IMR-90 (cell line): ENCODE data around the gene VSIG10L. TPM values are rescaled to one million over a fixed set of nuclear protein-coding genes. Genes with fewer than 3 reads are reported as not detected.

Source experiments
- ATAC-seq: fragments of 200-7000 bp; cut with Tn5 transposase; 2 replicates; pipeline ENCODE4 v1.9.1; 2020; ENCODE audit warnings: low read depth, mild to moderate bottlenecking, moderate library complexity
- BruUV-seq: library from RNA; stranded (reverse); fragments of 400-500 nt; replicated peaks from 2 replicates; lab custom pipeline; 2021; lab: Mats Ljungman, UMichigan
- CTCF ChIA-PET: fragments of 300-600 bp; formaldehyde crosslinking; extraction: SDS; loops from one replicate; lab custom pipeline; 2021; ENCODE audit warnings: antibody characterized with exemption; lab: Yijun Ruan, JAX
- POLR2A ChIA-PET: fragments of 300-600 bp; sonication (Branson Sonifier 250); formaldehyde crosslinking; loops from one replicate; lab custom pipeline; 2022; ENCODE audit warnings: antibody characterized with exemption; ENCODE audit not compliant: unreplicated experiment; lab: Charles Lee
- DNase-seq: peaks from one replicate; pipeline ENCODE4 v3.0.0; 2013
- H2AFZ ChIP-seq: replicated peaks from 2 replicates; pipeline ENCODE3; 2013; ENCODE audit warnings: low read length, mild to moderate bottlenecking; ENCODE audit not compliant: poor library complexity
- H2AK5ac ChIP-seq: 2 replicates; pipeline ENCODE4 v1.6.1; 2013; ENCODE audit warnings: low read depth, low read length, inconsistent platforms
- H2AK9ac ChIP-seq: replicated peaks from 2 replicates; pipeline ENCODE3; 2013; ENCODE audit warnings: mild to moderate bottlenecking, low read depth, low read length, moderate library complexity; ENCODE audit not compliant: poor library complexity
- H2BK120ac ChIP-seq: 2 replicates; pipeline ENCODE4 v1.6.1; 2013; ENCODE audit warnings: low read depth, low read length, inconsistent platforms
- H2BK15ac ChIP-seq: 3 replicates; pipeline ENCODE4 v1.6.1; 2013; ENCODE audit warnings: low read depth, low read length, inconsistent platforms
- H2BK20ac ChIP-seq: 2 replicates; pipeline ENCODE4 v1.6.1; 2013; ENCODE audit warnings: low read depth, mild to moderate bottlenecking, inconsistent platforms, low read length, moderate library complexity
- H2BK5ac ChIP-seq: 2 replicates; pipeline ENCODE4 v1.6.1; 2013; ENCODE audit warnings: mild to moderate bottlenecking, low read depth, low read length, inconsistent platforms; ENCODE audit not compliant: poor library complexity, severe bottlenecking
- H3K14ac ChIP-seq: replicated peaks from 2 replicates; pipeline ENCODE4 v1.6.1; 2013; ENCODE audit warnings: low read depth, low read length, inconsistent platforms
- H3K18ac ChIP-seq: 2 replicates; pipeline ENCODE4 v1.6.1; 2013; ENCODE audit warnings: low read depth, low read length, control low read depth
- H3K23ac ChIP-seq: 2 replicates; pipeline ENCODE4 v1.6.1; 2013; ENCODE audit warnings: low read depth, low read length, inconsistent platforms
- H3K27ac ChIP-seq: 2 replicates; pipeline ENCODE4 v1.5.1; 2013; ENCODE audit warnings: mild to moderate bottlenecking, control low read depth, low read length; ENCODE audit not compliant: insufficient read depth
- H3K27me3 ChIP-seq: 2 replicates; pipeline ENCODE4 v1.6.1; 2013; ENCODE audit warnings: low read length; ENCODE audit not compliant: control insufficient read depth, insufficient read depth
- H3K36me3 ChIP-seq: 2 replicates; pipeline ENCODE4 v1.6.1; 2013; ENCODE audit warnings: low read length, mixed read lengths; ENCODE audit not compliant: control insufficient read depth, insufficient read depth
- H3K4ac ChIP-seq: 2 replicates; pipeline ENCODE4 v1.6.1; 2013; ENCODE audit warnings: low read depth, low read length, inconsistent platforms
- H3K4me1 ChIP-seq: 2 replicates; pipeline ENCODE4 v1.6.1; 2013; ENCODE audit warnings: low read length, mixed read lengths; ENCODE audit not compliant: control insufficient read depth, insufficient read depth
- H3K4me2 ChIP-seq: 2 replicates; pipeline ENCODE4 v1.6.1; 2013; ENCODE audit warnings: low read depth, mild to moderate bottlenecking, control low read depth, low read length, moderate library complexity
- H3K4me3 ChIP-seq: 2 replicates; pipeline ENCODE4 v1.5.1; 2013; ENCODE audit warnings: low read depth, mild to moderate bottlenecking, control low read depth, low read length, moderate library complexity; ENCODE audit not compliant: insufficient read depth
- H3K56ac ChIP-seq: 2 replicates; pipeline ENCODE4 v1.6.1; 2013; ENCODE audit warnings: low read length, inconsistent platforms; ENCODE audit not compliant: insufficient read depth; ENCODE audit errors: extremely low read depth
- H3K79me1 ChIP-seq, 2 experiments: 2 replicates each; pipeline ENCODE4 v1.6.1; 2013; ENCODE audit warnings: low read length in 2 of 2, inconsistent platforms in 1 of 2, low read depth in 1 of 2
- H3K9ac ChIP-seq: 2 replicates; pipeline ENCODE4 v1.6.1; 2013; ENCODE audit warnings: low read depth, low read length, control low read depth
- H3K9me1 ChIP-seq: 2 replicates; pipeline ENCODE4 v1.6.1; 2013; ENCODE audit warnings: low read length, inconsistent platforms; ENCODE audit not compliant: insufficient read depth
- H3K9me3 ChIP-seq: 2 replicates; pipeline ENCODE4 v1.6.1; 2013; ENCODE audit warnings: low read length; ENCODE audit not compliant: control insufficient read depth, insufficient read depth
- H4K20me1 ChIP-seq: 2 replicates; pipeline ENCODE4 v1.6.1; 2013; ENCODE audit warnings: low read length, inconsistent platforms; ENCODE audit not compliant: insufficient read depth
- H4K5ac ChIP-seq: 2 replicates; pipeline ENCODE4 v1.6.1; 2013; ENCODE audit warnings: mild to moderate bottlenecking, low read depth, low read length, control low read depth
- H4K8ac ChIP-seq, 2 experiments: 2 replicates each; pipeline ENCODE4 v1.6.1; 2013; ENCODE audit warnings: low read depth in 2 of 2, low read length in 2 of 2, control low read depth in 1 of 2, inconsistent platforms in 1 of 2
- H4K91ac ChIP-seq: 2 replicates; pipeline ENCODE4 v1.6.1; 2013; ENCODE audit warnings: low read depth, low read length, inconsistent platforms; ENCODE audit not compliant: insufficient read depth
- BHLHE40 ChIP-seq: fragments of 150-350 bp; IDR thresholded peaks from 2 replicates; pipeline ENCODE4 v1.6.1; 2016; ENCODE audit warnings: mild to moderate bottlenecking, low read depth, low read length
- CEBPB ChIP-seq: IDR thresholded peaks from 2 replicates; pipeline ENCODE4 v1.6.1; 2012; ENCODE audit warnings: low read depth, low read length, improper control_type of control experiment
- CHD1 ChIP-seq: IDR thresholded peaks from 2 replicates; pipeline ENCODE4 v1.6.1; 2012; ENCODE audit warnings: low read depth, low read length, improper control_type of control experiment
- FOS ChIP-seq: fragments of 150-350 bp; IDR thresholded peaks from 2 replicates; pipeline ENCODE4 v1.6.1; 2016; ENCODE audit warnings: low read depth, low read length
- MAFK ChIP-seq: IDR thresholded peaks from 2 replicates; pipeline ENCODE4 v1.6.1; 2012; ENCODE audit warnings: low read depth, low read length, improper control_type of control experiment
- MAZ ChIP-seq: IDR thresholded peaks from 2 replicates; pipeline ENCODE4 v1.6.1; 2012; ENCODE audit warnings: low read depth, mild to moderate bottlenecking, low read length, improper control_type of control experiment, moderate library complexity, borderline replicate concordance
- MXI1 ChIP-seq: IDR thresholded peaks from 2 replicates; pipeline ENCODE4 v1.6.1; 2012; ENCODE audit warnings: low read depth, mild to moderate bottlenecking, low read length, moderate library complexity, borderline replicate concordance
- NFE2L2 ChIP-seq: fragments of 150-350 bp; IDR thresholded peaks from 2 replicates; pipeline ENCODE4 v1.6.1; 2016; ENCODE audit warnings: low read depth, mild to moderate bottlenecking, low read length
- POLR2A ChIP-seq: IDR thresholded peaks from 2 replicates; pipeline ENCODE4 v1.6.1; 2012; ENCODE audit warnings: mild to moderate bottlenecking, low read depth, low read length
- RAD21 ChIP-seq: IDR thresholded peaks from 2 replicates; pipeline ENCODE4 v1.6.1; 2012; ENCODE audit warnings: low read length, improper control_type of control experiment
- RCOR1 ChIP-seq: IDR thresholded peaks from 2 replicates; pipeline ENCODE4 v1.6.1; 2012; ENCODE audit warnings: mild to moderate bottlenecking, low read length, improper control_type of control experiment; ENCODE audit not compliant: insufficient replicate concordance
- RFX5 ChIP-seq: IDR thresholded peaks from 2 replicates; pipeline ENCODE4 v1.8.0; 2012; ENCODE audit warnings: low read depth, mild to moderate bottlenecking, low read length, moderate library complexity
- SMC3 ChIP-seq: fragments of 150-350 bp; IDR thresholded peaks from 2 replicates; pipeline ENCODE4 v1.6.1; 2016; ENCODE audit warnings: low read depth, mild to moderate bottlenecking, antibody characterized with exemption, low read length, moderate library complexity
- WGBS, 2 experiments: methylation state at CpG; one replicate each; pipeline versions ENCODE4 v1.1.5 to v1.1.7; 2013; ENCODE audit warnings: missing lambda C conversion rate in 2 of 2; ENCODE audit not compliant: insufficient read length in 1 of 2; ENCODE audit errors: extremely low coverage in 2 of 2; 5-methylcytosine and 5-hydroxymethylcytosine counted together
- dilution Hi-C: fragments of 300-500 bp; cut with HindIII; formaldehyde crosslinking; loops from one replicate; pipeline ENCODE4 v1.14.3; 2018; ENCODE audit warnings: low sequenced_read_pairs; ENCODE audit not compliant: unreplicated experiment
- in situ Hi-C: fragments of 300-500 bp; cut with MboI; formaldehyde crosslinking; loops from 3 replicates; pipeline ENCODE4 v1.14.3; 2019; ENCODE audit warnings: low sequenced_read_pairs, inconsistent platforms, mixed read lengths
- intact Hi-C: fragments of 100-400 bp; cut with micrococcal nuclease; formaldehyde crosslinking; loops from 2 replicates; pipeline ENCODE4 v1.10.0; 2022
- polyA plus RNA-seq, 3 experiments: library from polyadenylated mRNA; depleted of rRNA; stranded (reverse); fragments of >200 nt; gene quantifications; 2 replicates each; pipeline ENCODE4 v1.2.3, GENCODE V29; 2012; ENCODE audit warnings: low replicate concordance in 1 of 3
- total RNA-seq: library from RNA; depleted of rRNA; stranded (reverse); fragments of >200 nt; gene quantifications from 2 replicates; pipeline ENCODE4 v1.2.3, GENCODE V29; 2012
- TF ChIP-seq, protein P1 (sequence below): conservative IDR thresholded peaks from 2 replicates; pipeline ENCODE4 v1.5.1; 2012; ENCODE audit warnings: mild to moderate bottlenecking, low read depth, low read length, improper control_type of control experiment
- TF ChIP-seq, protein P2 (sequence below): fragments of 150-350 bp; IDR thresholded peaks from 2 replicates; pipeline ENCODE4 v1.6.1; 2016; ENCODE audit warnings: low read depth, mild to moderate bottlenecking, low read length, moderate library complexity, borderline replicate concordance
- TF ChIP-seq, protein P3 (sequence below): fragments of 150-350 bp; IDR thresholded peaks from 2 replicates; pipeline ENCODE4 v1.6.1; 2017; ENCODE audit warnings: mild to moderate bottlenecking, antibody characterized with exemption, low read length, low read depth

Gene VSIG10L
- total and polyA plus RNA-seq, 2 of the 4 experiments (the other 2 are of a cell fraction), result 0.18 to 1.2 TPM

DNA sequence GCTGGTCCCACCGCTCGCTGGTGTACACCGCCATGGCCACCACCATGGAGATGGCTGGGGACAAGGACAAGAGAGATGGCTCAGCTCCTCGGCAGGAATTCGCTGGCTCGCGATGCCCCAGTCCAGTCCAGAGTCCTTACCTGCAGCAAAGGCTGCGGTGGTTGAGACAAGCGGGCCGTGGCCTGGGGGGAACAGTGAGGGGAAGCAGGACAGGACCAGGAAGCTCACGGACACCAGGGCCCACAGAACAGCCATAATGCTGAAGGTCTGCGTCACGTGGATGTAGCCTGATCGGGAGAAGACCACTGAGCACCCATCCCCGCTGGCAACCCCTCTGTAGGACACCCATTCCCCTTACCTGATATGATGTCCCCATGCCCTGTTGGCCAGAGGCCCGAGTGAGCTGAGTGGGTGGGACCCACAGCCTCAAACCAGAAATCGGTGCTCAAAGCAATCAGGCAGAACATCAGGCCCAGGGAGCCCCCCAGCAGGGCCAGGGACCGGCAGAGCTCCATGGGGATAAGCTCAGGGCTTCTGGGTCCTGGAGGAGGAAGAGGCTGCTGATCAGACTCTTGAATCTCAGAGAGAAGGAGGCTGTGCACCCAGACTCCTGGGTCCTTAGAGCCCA, 30.2 kb upstream of the VSIG10L start:
- no peak overlapping the region for H2AK9ac ChIP-seq
- TF ChIP-seq SMC3, result no peak
- TF ChIP-seq, protein P1, sequence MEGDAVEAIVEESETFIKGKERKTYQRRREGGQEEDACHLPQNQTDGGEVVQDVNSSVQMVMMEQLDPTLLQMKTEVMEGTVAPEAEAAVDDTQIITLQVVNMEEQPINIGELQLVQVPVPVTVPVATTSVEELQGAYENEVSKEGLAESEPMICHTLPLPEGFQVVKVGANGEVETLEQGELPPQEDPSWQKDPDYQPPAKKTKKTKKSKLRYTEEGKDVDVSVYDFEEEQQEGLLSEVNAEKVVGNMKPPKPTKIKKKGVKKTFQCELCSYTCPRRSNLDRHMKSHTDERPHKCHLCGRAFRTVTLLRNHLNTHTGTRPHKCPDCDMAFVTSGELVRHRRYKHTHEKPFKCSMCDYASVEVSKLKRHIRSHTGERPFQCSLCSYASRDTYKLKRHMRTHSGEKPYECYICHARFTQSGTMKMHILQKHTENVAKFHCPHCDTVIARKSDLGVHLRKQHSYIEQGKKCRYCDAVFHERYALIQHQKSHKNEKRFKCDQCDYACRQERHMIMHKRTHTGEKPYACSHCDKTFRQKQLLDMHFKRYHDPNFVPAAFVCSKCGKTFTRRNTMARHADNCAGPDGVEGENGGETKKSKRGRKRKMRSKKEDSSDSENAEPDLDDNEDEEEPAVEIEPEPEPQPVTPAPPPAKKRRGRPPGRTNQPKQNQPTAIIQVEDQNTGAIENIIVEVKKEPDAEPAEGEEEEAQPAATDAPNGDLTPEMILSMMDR, result no peak
- TF ChIP-seq, protein P2, sequence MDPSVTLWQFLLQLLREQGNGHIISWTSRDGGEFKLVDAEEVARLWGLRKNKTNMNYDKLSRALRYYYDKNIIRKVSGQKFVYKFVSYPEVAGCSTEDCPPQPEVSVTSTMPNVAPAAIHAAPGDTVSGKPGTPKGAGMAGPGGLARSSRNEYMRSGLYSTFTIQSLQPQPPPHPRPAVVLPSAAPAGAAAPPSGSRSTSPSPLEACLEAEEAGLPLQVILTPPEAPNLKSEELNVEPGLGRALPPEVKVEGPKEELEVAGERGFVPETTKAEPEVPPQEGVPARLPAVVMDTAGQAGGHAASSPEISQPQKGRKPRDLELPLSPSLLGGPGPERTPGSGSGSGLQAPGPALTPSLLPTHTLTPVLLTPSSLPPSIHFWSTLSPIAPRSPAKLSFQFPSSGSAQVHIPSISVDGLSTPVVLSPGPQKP, result no peak
- TF ChIP-seq RAD21, result no peak
- TF ChIP-seq CHD1, result no peak
- TF ChIP-seq FOS, result no peak
- TF ChIP-seq POLR2A, result no peak
- no peak for TF ChIP-seq CEBPB
- no peak for TF ChIP-seq MAFK
- TF ChIP-seq BHLHE40, result no peak
- no peak for TF ChIP-seq MXI1
- no peak for TF ChIP-seq RFX5
- no peak for TF ChIP-seq MAZ
- TF ChIP-seq NFE2L2, result no peak
- TF ChIP-seq RCOR1, result no peak
- TF ChIP-seq, protein P3, sequence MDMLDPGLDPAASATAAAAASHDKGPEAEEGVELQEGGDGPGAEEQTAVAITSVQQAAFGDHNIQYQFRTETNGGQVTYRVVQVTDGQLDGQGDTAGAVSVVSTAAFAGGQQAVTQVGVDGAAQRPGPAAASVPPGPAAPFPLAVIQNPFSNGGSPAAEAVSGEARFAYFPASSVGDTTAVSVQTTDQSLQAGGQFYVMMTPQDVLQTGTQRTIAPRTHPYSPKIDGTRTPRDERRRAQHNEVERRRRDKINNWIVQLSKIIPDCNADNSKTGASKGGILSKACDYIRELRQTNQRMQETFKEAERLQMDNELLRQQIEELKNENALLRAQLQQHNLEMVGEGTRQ, result no peak
- H3K14ac ChIP-seq, result no peak overlapping the region
- no peak overlapping the region for H3K4ac ChIP-seq
- peaks cover 6% of the 10 kb centered on the region for H3K4me1 ChIP-seq
- no peak overlapping the region for H2BK20ac ChIP-seq
- no peak overlapping the region for H4K8ac ChIP-seq
- no peak overlapping the region for H3K23ac ChIP-seq
- in situ Hi-C loops (no loop called here), dilution Hi-C loops (no loop called here), intact Hi-C loops (no loop called here)
- no peak overlapping the region for H2AFZ ChIP-seq
- no peak overlapping the region for H3K56ac ChIP-seq
- H3K79me1 ChIP-seq, result peaks cover 0 to 10% of the 10 kb centered on the region in 2 experiments; a peak in 3 of 4 replicates
- H2BK15ac ChIP-seq, result no peak overlapping the region
- DNase-seq (no peak), ATAC-seq (no peak)
- H3K9me1 ChIP-seq, result peaks cover 6% of the 10 kb centered on the region; the same call in 1 of the 2 replicates
- H3K18ac ChIP-seq, result no peak overlapping the region
- H4K20me1 ChIP-seq, result no peaks in the 10 kb centered on the region
- no peak overlapping the region for H3K27ac ChIP-seq
- H3K4me2 ChIP-seq, result no peak overlapping the region
- ChIA-PET CTCF (no interaction called here), POLR2A (no interaction called here)
- no peak overlapping the region for H2BK120ac ChIP-seq
- no peak overlapping the region for H3K9ac ChIP-seq
- BruUV-seq, result no TSS peak
- no peak overlapping the region for H4K91ac ChIP-seq
- H4K5ac ChIP-seq, result no peak overlapping the region
- WGBS, 2 experiments, result 73% methylated on average over 3 of the region's 18 CpGs; no CpG with 5 or more reads in 1 of the 2 experiments
- H3K9me3 ChIP-seq, result no peaks in the 10 kb centered on the region
- no peak overlapping the region for H2AK5ac ChIP-seq
- peaks cover 2% of the 10 kb centered on the region; the same call in 1 of the 2 replicates for H3K27me3 ChIP-seq
- no peak overlapping the region for H3K4me3 ChIP-seq
- H3K36me3 ChIP-seq, result no peaks in the 10 kb centered on the region
- H2BK5ac ChIP-seq, result no peak overlapping the region
